GM18511 (cell line): ENCODE results near the gene ASF1A.

ENCODE experiments used
- ATAC-seq: cut with Tn5 transposase; IDR thresholded peaks from one replicate; pipeline ENCODE4 v1.9.1; 2021; ENCODE audit warnings: mild to moderate bottlenecking, moderate library complexity; ENCODE audit not compliant: unreplicated experiment

The ASF1A gene

GRCh38 chr6:118881440-118882313 is 12.3 kb upstream of the ASF1A start:
- peak; percentile 87 for ATAC-seq

GRCh38 chr6:118882314-118882905 is 11.5 kb upstream of the ASF1A start:
- peak; percentile 4 for ATAC-seq

GRCh38 chr6:118886641-118887040 is 7.3 kb upstream of the ASF1A start:
- no peak for ATAC-seq

GRCh38 chr6:118889163-118889562 is 4.8 kb upstream of the ASF1A start:
- no peak for ATAC-seq

- peak; percentile 13 for ATAC-seq
Observed at GRCh38 chr6:118890997-118891790, 2.8 kb upstream of the ASF1A start.

GRCh38 chr6:118892355-118892991 is 1.5 kb upstream of the ASF1A start:
- ATAC-seq: no peak

- ATAC-seq: peak; percentile 16
Observed at GRCh38 chr6:118893064-118893806, 717 bp upstream of the ASF1A start.

- ATAC-seq: peak; percentile 41
Observed at GRCh38 chr6:118894425-118895260, 691 bp downstream of the ASF1A start.

- no peak for ATAC-seq
Observed at GRCh38 chr6:118895261-118895560, 1.3 kb downstream of the ASF1A start.

GRCh38 chr6:118895859-118896258 is 1.9 kb downstream of the ASF1A start:
- no peak for ATAC-seq

- ATAC-seq: peak; percentile 26
Observed at GRCh38 chr6:118896339-118897136, 2.6 kb downstream of the ASF1A start.

GRCh38 chr6:118897386-118897785 is 3.4 kb downstream of the ASF1A start:
- no peak for ATAC-seq

GRCh38 chr6:118899948-118900347 is 6.0 kb downstream of the ASF1A start:
- ATAC-seq: no peak

GRCh38 chr6:118902726-118903125 is 8.8 kb downstream of the ASF1A start:
- no peak for ATAC-seq

GRCh38 chr6:118903138-118903537 is 9.2 kb downstream of the ASF1A start:
- ATAC-seq: no peak

- no peak for ATAC-seq
Observed at GRCh38 chr6:118903691-118904090, 9.7 kb downstream of the ASF1A start.

GRCh38 chr6:118905084-118905483 is 11.1 kb downstream of the ASF1A start:
- no peak for ATAC-seq

- ATAC-seq: no peak
Observed at GRCh38 chr6:118905851-118906250, 11.9 kb downstream of the ASF1A start.

GRCh38 chr6:118908441-118908840 is 14.5 kb downstream of the ASF1A start:
- no peak for ATAC-seq
